ENCODE results near the gene RNASE4.
"Not testable (repeated sequence)": the region's sequence is repeated elsewhere in the genome, so short reads cannot be mapped to it uniquely, and the experiment has no call there.

Gene RNASE4

DNA sequence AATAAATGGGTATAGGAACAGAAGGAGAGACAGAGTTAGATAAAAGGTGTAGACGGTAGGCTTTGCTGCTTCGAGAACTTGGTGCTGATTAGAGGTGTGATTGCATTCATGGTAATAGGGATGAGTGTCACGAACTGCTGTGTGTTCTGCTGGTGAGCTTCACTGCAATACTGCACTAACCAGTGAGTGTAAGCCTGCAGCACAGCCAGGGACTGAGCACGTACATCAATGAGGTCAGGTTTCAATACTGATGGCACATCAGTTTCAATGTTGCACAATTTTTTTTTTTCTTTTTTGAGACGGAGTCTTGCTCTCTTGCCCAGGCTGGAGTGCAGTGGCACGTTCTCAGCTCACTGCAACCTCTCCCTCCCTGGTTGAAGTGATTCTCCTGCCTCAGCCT lies 36.4 kb downstream of the RNASE4 start:
- in situ Hi-C loops (cut with HindIII; ENCODE audit: low sequenced_read_pairs): no loop called here
- DNase-seq (ENCODE audit: low read depth): no peak
- TF ChIP-seq, protein P1, sequence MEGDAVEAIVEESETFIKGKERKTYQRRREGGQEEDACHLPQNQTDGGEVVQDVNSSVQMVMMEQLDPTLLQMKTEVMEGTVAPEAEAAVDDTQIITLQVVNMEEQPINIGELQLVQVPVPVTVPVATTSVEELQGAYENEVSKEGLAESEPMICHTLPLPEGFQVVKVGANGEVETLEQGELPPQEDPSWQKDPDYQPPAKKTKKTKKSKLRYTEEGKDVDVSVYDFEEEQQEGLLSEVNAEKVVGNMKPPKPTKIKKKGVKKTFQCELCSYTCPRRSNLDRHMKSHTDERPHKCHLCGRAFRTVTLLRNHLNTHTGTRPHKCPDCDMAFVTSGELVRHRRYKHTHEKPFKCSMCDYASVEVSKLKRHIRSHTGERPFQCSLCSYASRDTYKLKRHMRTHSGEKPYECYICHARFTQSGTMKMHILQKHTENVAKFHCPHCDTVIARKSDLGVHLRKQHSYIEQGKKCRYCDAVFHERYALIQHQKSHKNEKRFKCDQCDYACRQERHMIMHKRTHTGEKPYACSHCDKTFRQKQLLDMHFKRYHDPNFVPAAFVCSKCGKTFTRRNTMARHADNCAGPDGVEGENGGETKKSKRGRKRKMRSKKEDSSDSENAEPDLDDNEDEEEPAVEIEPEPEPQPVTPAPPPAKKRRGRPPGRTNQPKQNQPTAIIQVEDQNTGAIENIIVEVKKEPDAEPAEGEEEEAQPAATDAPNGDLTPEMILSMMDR (IDR thresholded peaks at IDR 0.05; ENCODE audit: low read depth, low read length, missing control alignments): no peak
- H3K4me3 ChIP-seq (ENCODE audit: low read depth, low read length): no peak overlapping the region

DNA sequence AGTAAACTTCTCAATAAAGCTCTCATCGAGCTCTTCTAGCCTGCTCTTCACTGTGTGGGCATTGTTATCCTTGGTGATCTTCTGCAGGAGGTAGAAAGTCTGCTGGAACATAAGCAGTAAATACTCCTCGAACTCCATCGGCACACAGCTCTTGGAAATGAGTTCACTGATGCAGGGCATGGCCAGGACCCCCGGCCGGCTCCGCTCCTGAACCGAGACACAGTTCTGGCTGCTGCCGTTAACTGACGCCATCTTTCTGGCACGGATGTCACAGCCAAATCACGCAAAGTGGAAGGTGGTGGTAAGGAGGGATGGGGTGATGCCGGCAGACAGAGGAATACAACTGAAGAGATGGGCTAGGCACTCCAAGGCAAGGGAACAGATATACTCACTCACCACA lies 37.7 kb downstream of the RNASE4 start:
- in situ Hi-C loops (cut with HindIII; ENCODE audit: low sequenced_read_pairs): no loop called here
- no peak overlapping the region for H3K4me3 ChIP-seq (ENCODE audit: low read depth, low read length)
- no peak for DNase-seq (ENCODE audit: low read depth)
- TF ChIP-seq, protein P1 (IDR thresholded peaks at IDR 0.05; ENCODE audit: low read depth, low read length, missing control alignments): no peak

DNA sequence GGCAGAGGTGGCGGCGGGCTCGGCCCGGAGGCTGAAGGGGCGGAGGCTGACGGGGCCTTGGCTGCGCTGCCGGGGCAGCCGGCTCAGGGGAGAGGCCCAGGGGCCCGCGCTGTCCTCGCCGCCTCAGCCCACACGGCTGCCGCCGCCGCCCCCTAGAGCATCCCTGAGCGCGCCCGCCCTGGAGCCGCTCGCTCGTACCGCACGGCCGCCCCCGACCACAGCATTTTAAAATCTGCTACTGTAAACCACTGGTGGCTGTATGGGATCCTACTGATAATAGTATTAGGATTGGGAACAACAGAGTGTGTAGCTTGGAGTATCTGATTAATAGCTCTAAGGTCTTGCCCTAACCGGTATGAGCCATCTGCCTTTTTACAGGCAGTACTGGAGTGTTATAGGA lies 39.1 kb downstream of the RNASE4 start:
- H3K4me3 ChIP-seq (ENCODE audit: low read depth, low read length): no peak overlapping the region
- in situ Hi-C loops (cut with HindIII; ENCODE audit: low sequenced_read_pairs): no loop called here
- TF ChIP-seq, protein P1 (IDR thresholded peaks at IDR 0.05; ENCODE audit: low read depth, low read length, missing control alignments): no peak
- DNase-seq (ENCODE audit: low read depth): no peak

DNA sequence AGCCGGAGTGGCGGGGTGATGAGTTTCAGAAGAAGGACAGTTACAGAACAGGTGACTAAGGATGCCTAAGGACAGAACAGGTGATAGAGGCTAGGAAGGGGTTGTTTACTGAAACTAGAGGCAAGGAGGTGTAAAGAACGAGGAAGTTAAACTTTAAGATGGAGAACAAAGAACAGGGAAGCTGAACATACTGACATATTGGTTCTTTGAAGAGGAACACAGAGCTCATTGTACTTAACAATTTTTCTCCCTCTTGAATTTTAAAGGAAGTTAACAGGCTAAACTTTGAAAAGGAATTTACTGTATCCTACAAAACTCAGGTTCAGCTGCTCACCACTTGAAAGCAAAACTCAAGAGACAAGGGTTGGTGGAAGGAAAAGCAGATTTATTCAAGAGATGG lies 41.8 kb downstream of the RNASE4 start:
- H3K4me3 ChIP-seq (ENCODE audit: low read depth, low read length); DNase-seq (ENCODE audit: low read depth); in situ Hi-C loops (cut with HindIII; ENCODE audit: low sequenced_read_pairs): not testable (repeated sequence)

DNA sequence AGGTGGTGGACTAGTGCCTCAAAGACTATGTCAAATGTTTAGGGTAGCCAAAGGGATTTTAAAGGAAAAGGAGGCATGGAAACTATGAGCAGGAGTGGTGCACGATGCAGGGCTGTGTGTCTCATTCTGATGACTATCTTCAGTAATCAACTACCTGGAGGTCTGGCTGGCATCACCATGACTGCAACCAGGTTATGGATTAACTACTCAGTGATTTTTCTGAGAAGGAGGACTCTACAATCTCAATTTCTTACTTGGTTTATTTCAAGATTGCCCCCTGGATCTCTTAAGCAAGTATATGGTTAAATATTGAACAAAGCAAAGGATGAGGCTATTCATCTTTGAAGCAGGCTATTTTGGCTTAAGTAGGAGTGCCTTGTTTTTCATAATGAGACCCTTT lies 42.2 kb downstream of the RNASE4 start:
- TF ChIP-seq, protein P1 (IDR thresholded peaks at IDR 0.05; ENCODE audit: low read depth, low read length, missing control alignments): no peak
- DNase-seq (ENCODE audit: low read depth): no peak
- in situ Hi-C loops (cut with HindIII; ENCODE audit: low sequenced_read_pairs): no loop called here
- no peak overlapping the region for H3K4me3 ChIP-seq (ENCODE audit: low read depth, low read length)

DNA sequence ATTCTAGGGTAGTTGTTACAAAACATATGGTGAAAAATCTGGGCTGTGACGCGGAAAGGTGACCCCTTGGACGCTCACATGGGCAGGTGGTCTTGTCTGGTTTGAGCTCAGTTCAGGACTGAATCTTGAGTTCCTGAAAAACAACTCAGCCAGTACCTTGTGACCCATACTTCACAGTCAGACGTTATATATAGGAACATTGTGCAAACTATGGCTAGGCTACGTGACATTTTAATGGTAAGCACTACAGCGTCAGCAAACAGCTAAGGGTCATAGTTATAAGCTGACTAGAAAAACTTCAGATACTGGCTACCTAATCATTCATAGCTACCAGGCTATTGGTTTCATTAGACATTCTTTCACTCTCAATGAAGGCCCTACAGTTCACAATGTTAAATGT lies 46.5 kb downstream of the RNASE4 start:
- no peak overlapping the region for H3K4me3 ChIP-seq (ENCODE audit: low read depth, low read length)

DNA sequence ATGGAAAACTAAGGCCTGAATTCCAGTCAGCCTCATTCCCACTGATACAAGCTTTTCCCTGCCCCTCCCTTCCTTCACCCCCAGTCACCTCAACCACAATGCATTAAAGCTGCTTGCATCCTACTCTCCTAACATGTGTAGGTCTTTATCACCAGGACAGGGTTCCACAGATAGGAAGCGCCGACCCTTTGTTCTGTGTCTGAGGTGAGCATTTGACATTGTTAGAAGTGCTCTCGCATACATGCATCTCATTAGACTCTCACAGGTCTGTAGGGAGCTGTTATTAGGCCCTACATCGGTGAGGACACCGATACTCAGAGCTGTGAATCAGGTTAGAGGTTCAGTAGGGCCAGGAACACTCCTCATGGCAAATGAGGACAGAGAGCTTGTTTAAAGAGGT lies 48.1 kb downstream of the RNASE4 start:
- DNase-seq (ENCODE audit: low read depth): no peak
- TF ChIP-seq, protein P1 (IDR thresholded peaks at IDR 0.05; ENCODE audit: low read depth, low read length, missing control alignments): no peak
- in situ Hi-C loops (cut with HindIII; ENCODE audit: low sequenced_read_pairs): no loop called here
- no peak overlapping the region for H3K4me3 ChIP-seq (ENCODE audit: low read depth, low read length)

More for the DNA sequence above, 46.5 kb downstream of the RNASE4 start:
- in situ Hi-C loops (cut with HindIII; ENCODE audit: low sequenced_read_pairs): no loop called here
- no peak for DNase-seq (ENCODE audit: low read depth)
- TF ChIP-seq, protein P1 (IDR thresholded peaks at IDR 0.05; ENCODE audit: low read depth, low read length, missing control alignments): no peak

Measured in astrocyte of the cerebellum (primary cell).